ENCODE measurements around the gene STARD7. TPM values are rescaled to one million over a fixed set of nuclear protein-coding genes. Genes with fewer than 3 reads are reported as not detected.

Gene STARD7
- total and polyA plus RNA-seq, 2 of the 13 experiments (the other 11 are each of a cell fraction or from before 2014, with no cell fraction given) = 88.2 to 300 TPM

GRCh38 chr2:96135621-96136020 lies 73.0 kb downstream of the STARD7 start:
- ATAC-seq (no peak), DNase-seq (ENCODE audit: low spot score) (no peak), FAIRE-seq (no peak)
- H3K27ac ChIP-seq (ENCODE audit: extremely low read length, insufficient read depth, low read length) = no peak overlapping the region
- no peaks in the 10 kb centered on the region for H3K36me3 ChIP-seq (replicated peaks in 1 of 2; ENCODE audit: control insufficient read depth in 1 of 2, insufficient read depth in 2 of 2, low read length in 2 of 2)
- WGBS (ENCODE audit: low lambda C conversion rate) = 33% methylated on average over 2 of the region's 5 CpGs
- no peak overlapping the region for H2AFZ ChIP-seq (ENCODE audit: low read length)
- TF ChIP-seq REXO4 (CRISPR knock-in tag; IDR thresholded peaks at IDR 0.05; ENCODE audit: borderline replicate concordance) (no peak), MLLT10 (CRISPR knock-in tag; IDR thresholded peaks at IDR 0.05) (no peak), ZSCAN25 (CRISPR knock-in tag; IDR thresholded peaks at IDR 0.05) (no peak), ZNF264 (CRISPR knock-in tag; IDR thresholded peaks at IDR 0.05) (no peak), ZNF816 (CRISPR knock-in tag; IDR thresholded peaks at IDR 0.05; ENCODE audit: borderline replicate concordance) (no peak), ZNF850 (CRISPR knock-in tag; conservative IDR thresholded peaks at IDR 0.05) (no peak), HINFP (CRISPR knock-in tag; IDR thresholded peaks at IDR 0.05; ENCODE audit: low read depth) (no peak), IKZF1 (IDR thresholded peaks at IDR 0.05) (no peak), ZNF234 (CRISPR knock-in tag; conservative IDR thresholded peaks at IDR 0.05) (no peak), ZFP62 (CRISPR knock-in tag; IDR thresholded peaks at IDR 0.05) (no peak), DPF2 (CRISPR knock-in tag; IDR thresholded peaks at IDR 0.05; ENCODE audit: borderline replicate concordance, low read depth) (no peak)
- H3K79me2 ChIP-seq (ENCODE audit: insufficient read depth, low read length) = no peaks in the 10 kb centered on the region
- H3K27me3 ChIP-seq (ENCODE audit: control insufficient read depth in 1 of 2, insufficient read depth in 2 of 2, low read length in 2 of 2) = peaks cover 29 to 73% of the 10 kb centered on the region in 2 experiments
- H3K4me1 ChIP-seq (ENCODE audit: insufficient read depth, low read length) = no peaks in the 10 kb centered on the region
- H4K20me1 ChIP-seq (ENCODE audit: insufficient read depth, low read length) = no peaks in the 10 kb centered on the region
- in situ Hi-C loops (cut with HindIII; ENCODE audit: extremely low pct_ligation_motif_present, low pct_unique_long_range_greater_than_20kb) = loop anchor here (25.0 kb wide), 1 partner anchor 377 kb away; the partner anchor contains the start of gene NEURL3
- intact Hi-C loops (cut with micrococcal nuclease; ENCODE audit: unreplicated experiment) = no loop called here
- CTCF ChIA-PET (ENCODE audit: low intra/inter-chr PET ratio, low total read pairs) = interaction anchor here (0.6 kb wide), 1 partner anchor 143 kb away, joined by 3 read pairs; no protein-coding TSS in a partner anchor
- POLR2A ChIA-PET = no interaction called here
- no peaks in the 10 kb centered on the region for H3K9me3 ChIP-seq (ENCODE audit: low read length)
- H3K9ac ChIP-seq (ENCODE audit: insufficient read depth, low read depth, low read length) = no peak overlapping the region
- no TSS peak for BruUV-seq (replicated peaks)
- H3K4me2 ChIP-seq (ENCODE audit: low read depth, low read length) = no peak overlapping the region
- H3K4me3 ChIP-seq (replicated peaks in 1 of 3; ENCODE audit: insufficient read depth in 1 of 3, low read depth in 2 of 3, low read length in 3 of 3) = no peak overlapping the region
